Astrocyte of the spinal cord (primary cell): Measurements from ENCODE around the gene FAM3A.

Experiments
- DNase-seq: peaks from one replicate; pipeline ENCODE4 v3.0.0; 2011; ENCODE audit warnings: low read depth, low spot score
- H3K4me3 ChIP-seq: 2 replicates; pipeline ENCODE4 v1.5.1; 2011; ENCODE audit warnings: low read depth, mild to moderate bottlenecking, low read length, moderate library complexity
- in situ Hi-C: cut with HindIII; loops from 2 replicates; pipeline ENCODE4 v1.10.0; 2017; ENCODE audit warnings: low sequenced_read_pairs
- TF ChIP-seq, protein P1 (sequence below): IDR thresholded peaks from 2 replicates; pipeline ENCODE4 v1.5.1; 2012; ENCODE audit warnings: low read depth, mild to moderate bottlenecking, low read length, inconsistent platforms

Gene FAM3A

GRCh38 chrX:154539077-154539476, 23.0 kb upstream of the FAM3A start:
- no peak for DNase-seq
- no peak overlapping the region for H3K4me3 ChIP-seq
- TF ChIP-seq, protein P1, sequence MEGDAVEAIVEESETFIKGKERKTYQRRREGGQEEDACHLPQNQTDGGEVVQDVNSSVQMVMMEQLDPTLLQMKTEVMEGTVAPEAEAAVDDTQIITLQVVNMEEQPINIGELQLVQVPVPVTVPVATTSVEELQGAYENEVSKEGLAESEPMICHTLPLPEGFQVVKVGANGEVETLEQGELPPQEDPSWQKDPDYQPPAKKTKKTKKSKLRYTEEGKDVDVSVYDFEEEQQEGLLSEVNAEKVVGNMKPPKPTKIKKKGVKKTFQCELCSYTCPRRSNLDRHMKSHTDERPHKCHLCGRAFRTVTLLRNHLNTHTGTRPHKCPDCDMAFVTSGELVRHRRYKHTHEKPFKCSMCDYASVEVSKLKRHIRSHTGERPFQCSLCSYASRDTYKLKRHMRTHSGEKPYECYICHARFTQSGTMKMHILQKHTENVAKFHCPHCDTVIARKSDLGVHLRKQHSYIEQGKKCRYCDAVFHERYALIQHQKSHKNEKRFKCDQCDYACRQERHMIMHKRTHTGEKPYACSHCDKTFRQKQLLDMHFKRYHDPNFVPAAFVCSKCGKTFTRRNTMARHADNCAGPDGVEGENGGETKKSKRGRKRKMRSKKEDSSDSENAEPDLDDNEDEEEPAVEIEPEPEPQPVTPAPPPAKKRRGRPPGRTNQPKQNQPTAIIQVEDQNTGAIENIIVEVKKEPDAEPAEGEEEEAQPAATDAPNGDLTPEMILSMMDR: no peak
- in situ Hi-C loops: no loop called here

DNA sequence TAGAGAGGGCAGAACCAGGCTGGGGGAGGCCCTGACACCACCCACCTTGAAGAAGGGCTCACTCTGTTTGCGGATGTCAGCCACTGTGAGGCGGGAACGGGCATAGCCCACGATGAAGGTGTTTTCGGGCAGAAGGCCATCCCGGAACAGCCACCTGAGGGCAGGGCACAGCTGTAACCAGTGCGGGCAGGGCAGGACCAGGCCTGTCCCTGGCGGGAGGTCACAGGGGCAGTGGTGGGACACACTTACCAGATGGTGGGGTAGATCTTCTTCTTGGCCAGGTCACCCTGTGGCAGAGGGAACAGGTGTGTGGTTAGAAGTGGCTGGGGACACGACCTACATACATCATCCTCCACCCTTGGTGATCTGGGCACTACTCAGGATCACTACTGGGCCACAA, 19.9 kb upstream of the FAM3A start:
- no peak for DNase-seq
- no peak overlapping the region for H3K4me3 ChIP-seq
- in situ Hi-C loops: no loop called here
- TF ChIP-seq, protein P1: no peak

DNA sequence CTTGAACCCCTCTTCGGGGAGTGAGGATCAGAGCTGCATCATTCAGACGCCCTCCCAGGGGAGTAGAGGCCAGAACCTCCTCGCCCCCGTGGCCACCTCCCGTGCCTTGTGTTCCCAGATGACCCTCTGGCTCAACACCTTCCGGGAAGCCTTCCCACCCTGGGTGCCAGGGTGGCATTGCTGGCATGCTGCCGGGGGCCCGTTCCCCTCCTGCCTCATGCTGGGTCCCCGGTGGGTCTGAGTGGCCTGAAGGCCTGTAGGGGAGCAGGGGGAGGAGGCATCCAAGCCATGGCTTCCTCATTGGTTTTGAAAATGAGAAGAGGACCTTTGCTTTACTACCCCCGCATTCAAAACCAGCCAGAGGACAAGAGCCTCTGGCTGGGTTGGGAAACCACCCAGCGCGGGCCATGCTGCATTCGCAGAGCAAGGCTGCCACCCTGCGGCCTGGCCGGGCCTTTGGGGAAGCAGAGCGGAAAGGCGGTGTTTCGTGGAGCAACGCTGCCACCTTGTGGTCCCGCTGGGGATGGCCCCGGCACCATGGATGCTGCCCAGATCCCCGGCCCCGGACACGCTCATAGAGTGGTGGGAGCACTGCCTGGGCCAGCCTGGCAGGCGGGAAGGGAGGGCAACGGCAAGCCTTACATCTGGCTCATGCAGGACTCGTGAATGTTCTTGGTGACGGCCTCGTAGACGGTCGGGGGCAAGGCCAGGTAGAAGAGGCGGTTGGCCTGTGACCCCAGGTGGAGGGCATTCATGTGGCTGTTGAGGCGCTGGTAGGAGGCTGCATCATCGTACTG, 18.7 kb upstream of the FAM3A start:
- peak; percentile 79 for DNase-seq
- TF ChIP-seq, protein P1: peak; percentile 95
- in situ Hi-C loops: no loop called here

DNA sequence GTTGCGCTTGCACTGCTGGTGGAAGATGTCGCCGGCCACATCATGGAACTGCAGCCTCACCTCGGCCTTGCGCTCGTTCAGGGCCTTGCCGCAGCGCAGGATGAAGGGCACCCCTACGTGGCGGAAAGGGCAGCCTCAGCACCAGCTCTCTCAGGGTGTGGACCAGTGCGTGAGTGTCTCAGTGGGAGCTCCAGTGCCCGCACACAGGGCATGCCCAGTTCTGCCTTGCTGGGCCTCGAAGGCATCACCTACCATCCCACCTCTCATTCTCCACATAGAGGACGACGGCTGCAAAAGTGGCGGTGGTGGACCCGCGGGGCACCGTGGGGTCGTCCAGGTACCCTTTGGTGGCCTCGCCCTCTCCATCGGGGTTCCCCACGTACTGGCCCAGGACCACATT, 16.7 kb upstream of the FAM3A start:
- H3K4me3 ChIP-seq: no peak overlapping the region
- TF ChIP-seq, protein P1: no peak
- DNase-seq: no peak
- in situ Hi-C loops: no loop called here

More for the DNA sequence above, 18.7 kb upstream of the FAM3A start:
- H3K4me3 ChIP-seq: no peak overlapping the region

GRCh38 chrX:154531626-154532025, 15.6 kb upstream of the FAM3A start:
- in situ Hi-C loops: no loop called here
- TF ChIP-seq, protein P1: no peak
- no peak overlapping the region for H3K4me3 ChIP-seq
- DNase-seq: peak; percentile 36

DNA sequence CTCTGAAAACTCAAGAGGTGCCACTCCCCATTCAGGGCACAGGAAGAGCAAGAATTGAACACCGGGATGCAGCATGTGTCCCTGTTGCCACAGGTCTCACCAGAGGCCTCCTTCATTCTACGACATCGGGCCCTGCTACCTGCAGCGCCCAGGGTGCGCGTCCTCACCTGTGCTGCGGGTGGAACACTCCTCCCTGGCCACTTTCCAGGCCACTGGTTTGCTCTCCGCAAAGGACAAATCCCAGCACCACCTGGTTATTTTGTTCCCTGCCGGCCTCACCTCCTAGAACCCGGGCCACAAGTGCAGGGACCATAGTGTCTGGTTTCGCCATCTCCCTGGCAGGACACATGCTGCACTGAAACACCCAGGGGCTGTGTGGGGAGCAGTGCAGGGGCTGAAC, 14.3 kb upstream of the FAM3A start:
- TF ChIP-seq, protein P1: no peak
- H3K4me3 ChIP-seq: no peak overlapping the region
- in situ Hi-C loops: no loop called here
- no peak for DNase-seq
